ENCODE results near the gene ABHD2.

DNA sequence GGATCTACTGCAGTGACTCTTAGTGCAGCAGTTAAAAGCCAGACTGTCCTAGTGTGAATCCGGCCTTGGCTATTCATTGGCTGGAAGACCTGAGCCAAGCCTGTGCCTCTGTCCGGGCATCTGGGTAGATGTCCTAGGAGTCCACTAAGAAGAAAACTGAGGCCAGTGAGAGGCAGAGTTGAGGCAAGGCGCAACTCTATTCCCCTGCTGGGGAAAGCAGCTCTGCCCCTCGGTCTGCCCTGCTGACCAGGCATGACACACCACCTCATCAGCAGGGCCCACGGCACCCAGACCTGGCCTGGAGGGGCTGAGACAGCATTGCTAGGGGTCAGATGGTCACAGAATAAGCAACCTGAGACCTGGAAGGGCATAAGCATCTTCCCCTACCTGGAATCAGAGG lies 46.7 kb upstream of the ABHD2 start:
- TF ChIP-seq, protein P1, sequence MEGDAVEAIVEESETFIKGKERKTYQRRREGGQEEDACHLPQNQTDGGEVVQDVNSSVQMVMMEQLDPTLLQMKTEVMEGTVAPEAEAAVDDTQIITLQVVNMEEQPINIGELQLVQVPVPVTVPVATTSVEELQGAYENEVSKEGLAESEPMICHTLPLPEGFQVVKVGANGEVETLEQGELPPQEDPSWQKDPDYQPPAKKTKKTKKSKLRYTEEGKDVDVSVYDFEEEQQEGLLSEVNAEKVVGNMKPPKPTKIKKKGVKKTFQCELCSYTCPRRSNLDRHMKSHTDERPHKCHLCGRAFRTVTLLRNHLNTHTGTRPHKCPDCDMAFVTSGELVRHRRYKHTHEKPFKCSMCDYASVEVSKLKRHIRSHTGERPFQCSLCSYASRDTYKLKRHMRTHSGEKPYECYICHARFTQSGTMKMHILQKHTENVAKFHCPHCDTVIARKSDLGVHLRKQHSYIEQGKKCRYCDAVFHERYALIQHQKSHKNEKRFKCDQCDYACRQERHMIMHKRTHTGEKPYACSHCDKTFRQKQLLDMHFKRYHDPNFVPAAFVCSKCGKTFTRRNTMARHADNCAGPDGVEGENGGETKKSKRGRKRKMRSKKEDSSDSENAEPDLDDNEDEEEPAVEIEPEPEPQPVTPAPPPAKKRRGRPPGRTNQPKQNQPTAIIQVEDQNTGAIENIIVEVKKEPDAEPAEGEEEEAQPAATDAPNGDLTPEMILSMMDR (IDR thresholded peaks at IDR 0.05): no peak
- TF ChIP-seq POLR2A (IDR thresholded peaks at IDR 0.05; ENCODE audit: low read depth): no peak

Data from esophagus muscularis mucosa (tissue), 3 donors.